A673 (cell line): Measurements from ENCODE around the gene WDR17. TPM values are rescaled to one million over a fixed set of nuclear protein-coding genes. Genes with fewer than 3 reads are reported as not detected.

Source experiments
- BruUV-seq: library from RNA; stranded (reverse); fragments of 400-500 nt; replicated peaks from 2 replicates; lab custom pipeline; 2021; lab: Mats Ljungman, UMichigan
- CTCF ChIA-PET: fragments of 300-600 bp; sonication (Branson Sonifier 250); formaldehyde crosslinking; loops from one replicate; lab custom pipeline; 2022; ENCODE audit warnings: antibody characterized with exemption; lab: Charles Lee
- POLR2A ChIA-PET: fragments of 300-600 bp; sonication (Branson Sonifier 250); formaldehyde crosslinking; loops from one replicate; lab custom pipeline; 2022; ENCODE audit warnings: antibody characterized with exemption; ENCODE audit not compliant: low non-redundant PET; lab: Charles Lee
- DNase-seq: peaks from one replicate; pipeline ENCODE4 v3.0.0-alpha.2; 2015; ENCODE audit warnings: low spot score
- H3K27ac ChIP-seq: fragments of 200-600 bp; sonication (generic); 2 replicates; pipeline ENCODE4 v1.5.1; 2016; ENCODE audit warnings: mixed run types, low read depth, mild to moderate bottlenecking, mixed read lengths, antibody characterized with exemption, low read length; ENCODE audit not compliant: poor library complexity, severe bottlenecking
- H3K27me3 ChIP-seq: fragments of 200-600 bp; sonication (generic); replicated peaks from 2 replicates; pipeline ENCODE4 v1.6.1; 2017; ENCODE audit warnings: mixed run types, low read depth, mild to moderate bottlenecking, mixed read lengths, antibody characterized with exemption, low read length; ENCODE audit not compliant: insufficient read depth, poor library complexity
- H3K36me3 ChIP-seq: fragments of 200-600 bp; sonication (generic); 2 replicates; pipeline ENCODE4 v1.6.1; 2016; ENCODE audit warnings: mixed run types, mild to moderate bottlenecking, mixed read lengths, antibody characterized with exemption, low read length; ENCODE audit not compliant: insufficient read depth, poor library complexity, severe bottlenecking
- H3K4me1 ChIP-seq: fragments of 200-600 bp; sonication (generic); 2 replicates; pipeline ENCODE4 v1.6.1; 2017; ENCODE audit warnings: mixed run types, mild to moderate bottlenecking, mixed read lengths, antibody characterized with exemption, low read length; ENCODE audit not compliant: insufficient read depth, poor library complexity, severe bottlenecking
- H3K4me3 ChIP-seq: fragments of 200-600 bp; sonication (generic); 2 replicates; pipeline ENCODE4 v1.5.1; 2016; ENCODE audit warnings: low read depth, mixed run types, mild to moderate bottlenecking, mixed read lengths, low read length; ENCODE audit not compliant: poor library complexity, severe bottlenecking
- H3K9me3 ChIP-seq: fragments of 200-600 bp; sonication (generic); 2 replicates; pipeline ENCODE4 v1.6.1; 2016; ENCODE audit warnings: mixed run types, low read depth, mild to moderate bottlenecking, mixed read lengths, antibody characterized with exemption, low read length; ENCODE audit not compliant: poor library complexity, severe bottlenecking
- CTCF ChIP-seq: fragments of 300-800, 200-600 bp; sonication (generic); conservative IDR thresholded peaks from 2 replicates; pipeline ENCODE4 v1.5.1; 2017; ENCODE audit warnings: low read depth, mild to moderate bottlenecking, antibody characterized with exemption, low read length, moderate library complexity, mixed read lengths
- EZH2 ChIP-seq: fragments of 200-600 bp; sonication (generic); IDR thresholded peaks from 2 replicates; pipeline ENCODE4 v1.6.1; 2017; ENCODE audit warnings: borderline replicate concordance, low read depth, mild to moderate bottlenecking, mixed read lengths, antibody characterized with exemption, low read length; ENCODE audit not compliant: poor library complexity, severe bottlenecking
- intact Hi-C: fragments of 100-400 bp; cut with micrococcal nuclease; formaldehyde crosslinking; loops from one replicate; pipeline ENCODE4 v1.10.0; 2022; ENCODE audit not compliant: unreplicated experiment
- total RNA-seq: library from RNA; stranded (reverse); gene quantifications from 2 replicates; pipeline ENCODE4 v1.2.3, GENCODE V29; 2021

WDR17 gene
- total RNA-seq, 1 experiment from 2014 or later = 6.9 TPM

GRCh38 chr4:176163041-176163440, 97.4 kb downstream of the WDR17 start:
- Histone ChIP-seq H3K4me1 (no peaks in the 10 kb centered on the region), H3K27ac (no peak overlapping the region), H3K36me3 (no peaks in the 10 kb centered on the region), H3K27me3 (no peaks in the 10 kb centered on the region), H3K9me3 (no peaks in the 10 kb centered on the region), H3K4me3 (no peak overlapping the region)
- DNase-seq = no peak
- TF ChIP-seq EZH2 = no peak
- no peak for TF ChIP-seq CTCF
- ChIA-PET CTCF (no interaction called here), POLR2A (no interaction called here)
- intact Hi-C loops = no loop called here
- no TSS peak for BruUV-seq

- Histone ChIP-seq H3K27me3 (no peaks in the 10 kb centered on the region), H3K27ac (no peak overlapping the region), H3K4me3 (no peak overlapping the region), H3K4me1 (no peaks in the 10 kb centered on the region), H3K36me3 (no peaks in the 10 kb centered on the region), H3K9me3 (no peaks in the 10 kb centered on the region)
- intact Hi-C loops = no loop called here
- ChIA-PET POLR2A (no interaction called here), CTCF (no interaction called here)
- BruUV-seq = no TSS peak
- TF ChIP-seq CTCF (no peak), EZH2 (no peak)
- no peak for DNase-seq
Observed at GRCh38 chr4:176185051-176185450, 119.4 kb downstream of the WDR17 start.

- no peaks in the 10 kb centered on the region for H3K4me1 ChIP-seq
- BruUV-seq = no TSS peak
- ChIA-PET POLR2A (no interaction called here), CTCF (no interaction called here)
- no peaks in the 10 kb centered on the region for H3K36me3 ChIP-seq
- intact Hi-C loops = no loop called here
- no peak overlapping the region for H3K4me3 ChIP-seq
- H3K27me3 ChIP-seq = no peaks in the 10 kb centered on the region
- no peak for DNase-seq
- H3K9me3 ChIP-seq = no peaks in the 10 kb centered on the region
- no peak for TF ChIP-seq CTCF
- TF ChIP-seq EZH2 = no peak
- no peak overlapping the region for H3K27ac ChIP-seq
Observed at GRCh38 chr4:176186067-176186466, 120.4 kb downstream of the WDR17 start.
